ENCODE data around the gene GNB4.

The GNB4 gene

DNA sequence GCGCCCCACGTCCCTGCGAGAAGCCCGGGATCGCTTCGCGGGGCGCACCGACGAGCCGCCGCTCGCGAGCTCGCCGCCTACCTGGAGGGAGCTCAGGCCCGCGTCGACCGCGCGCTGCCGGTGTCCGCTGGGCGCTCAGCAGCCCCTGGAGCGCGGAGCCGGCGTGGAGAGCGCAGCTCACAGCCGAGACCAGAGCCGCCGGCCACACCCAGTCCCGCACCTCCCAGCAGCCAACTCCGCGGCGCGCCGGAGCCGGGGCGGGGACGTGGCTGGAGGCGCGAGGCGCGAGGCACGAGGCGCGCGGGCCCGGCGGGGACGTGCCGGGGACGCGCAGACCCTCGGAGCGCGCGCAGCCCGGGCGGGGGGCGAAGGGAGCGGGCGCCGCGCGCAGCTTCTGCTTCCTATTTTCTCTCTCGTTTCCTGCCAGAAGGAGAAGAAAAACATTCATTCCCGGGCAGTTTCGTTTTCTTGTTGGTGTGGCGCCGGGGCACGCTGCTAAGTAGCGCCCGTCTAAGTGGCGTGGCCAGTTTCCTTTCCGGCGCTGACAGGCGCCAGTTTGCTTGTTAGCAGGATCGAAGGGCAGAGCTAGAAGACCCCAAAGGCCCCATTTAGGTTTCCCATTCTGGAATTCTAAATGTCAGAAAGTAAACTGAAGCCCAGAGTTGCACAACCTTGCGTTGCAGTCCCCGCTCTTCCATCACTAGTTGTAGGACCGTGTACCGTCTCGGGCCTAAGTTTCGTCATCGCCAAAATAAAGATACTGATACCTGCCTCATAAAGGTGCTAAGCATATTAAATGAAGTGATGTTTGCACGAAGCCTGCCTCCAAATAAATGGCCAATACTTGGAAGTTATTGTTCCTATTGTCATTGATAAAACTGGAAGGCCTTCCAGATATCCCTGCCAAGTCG is at the start of gene GNB4:
GNB4 (minus strand) TSS at position 206 of the 911 bp plus-strand sequence. CDS start 25,270 bp downstream, outside the sequence.
- DNase-seq = no peak

DNA sequence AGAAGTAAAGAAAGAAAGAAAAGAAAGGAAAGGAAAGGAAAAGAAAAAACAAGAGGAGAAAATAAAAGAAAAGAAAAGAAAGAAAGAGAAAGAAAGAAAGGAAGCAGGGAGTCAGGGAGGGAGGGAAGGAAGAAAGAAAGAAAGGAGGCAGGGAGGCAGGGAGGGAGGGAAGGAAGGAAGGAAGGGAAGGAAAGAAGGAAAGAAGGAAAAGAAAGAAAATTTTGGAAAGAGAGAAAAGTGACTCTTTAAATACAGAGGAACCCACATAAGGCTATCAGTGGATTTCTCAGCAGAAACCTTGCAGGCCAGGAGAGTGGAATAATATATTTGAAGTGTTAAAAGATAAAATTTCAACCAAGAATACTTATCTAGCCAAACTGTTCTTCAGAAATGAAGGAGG is 44.2 kb upstream of the GNB4 start:
- no peak for DNase-seq

DNA sequence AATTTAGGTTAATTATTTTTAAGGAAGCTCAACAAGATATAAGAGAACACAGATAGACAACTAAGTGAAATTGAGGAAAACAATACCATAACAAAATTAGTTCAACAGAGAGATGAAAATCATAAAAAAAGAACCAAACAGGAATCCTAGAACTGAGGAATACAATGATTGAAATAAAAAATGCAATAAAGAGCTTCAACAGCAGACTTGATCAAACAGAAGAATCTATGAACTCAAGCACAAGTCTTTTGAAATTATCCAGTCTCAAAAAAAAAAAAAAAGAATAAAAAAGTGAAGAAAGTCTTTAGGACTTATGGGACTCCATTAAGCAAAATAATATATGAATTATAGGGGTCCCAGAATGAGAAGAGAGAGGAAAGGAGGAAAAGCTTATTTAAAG is 42.0 kb upstream of the GNB4 start:
- no peak for DNase-seq

DNA sequence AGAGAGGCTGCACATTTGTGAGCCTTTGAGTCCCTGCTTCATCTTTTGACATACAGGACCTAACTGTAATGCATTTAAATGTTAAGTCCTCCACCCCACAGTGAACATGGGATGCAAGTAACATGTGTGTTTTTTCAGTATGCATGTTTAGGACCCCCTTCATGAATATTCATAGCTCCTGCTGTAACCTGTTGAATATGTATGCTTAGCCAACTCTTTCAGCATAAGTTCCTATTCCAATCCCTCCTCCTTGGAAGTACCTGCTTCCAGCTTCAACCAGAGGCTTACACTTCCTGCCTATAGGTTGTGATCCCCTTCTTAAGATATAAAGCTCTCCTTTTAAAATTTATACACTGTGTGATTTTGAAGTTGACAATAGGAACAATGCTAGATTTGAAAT is 36.9 kb upstream of the GNB4 start:
- DNase-seq = no peak

DNA sequence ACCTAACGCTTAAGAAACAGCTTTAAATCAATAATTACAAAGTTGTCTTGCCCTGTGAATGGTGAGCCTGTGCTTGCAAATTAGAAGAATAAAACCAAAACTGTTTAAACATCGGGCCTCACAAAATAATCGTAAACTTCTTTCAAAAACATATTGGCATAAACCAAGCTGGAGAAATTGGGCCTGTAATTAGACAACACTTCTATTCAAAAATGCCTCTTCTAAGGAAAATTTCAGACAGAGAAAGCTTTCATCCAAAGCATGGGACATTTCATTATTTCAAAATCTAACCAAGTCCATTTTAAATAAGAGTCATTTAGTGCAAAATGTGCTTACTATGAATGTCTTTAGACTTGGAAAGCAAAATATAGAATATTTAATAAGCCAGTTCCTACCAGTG is 35.5 kb upstream of the GNB4 start:
- DNase-seq = no peak

DNA sequence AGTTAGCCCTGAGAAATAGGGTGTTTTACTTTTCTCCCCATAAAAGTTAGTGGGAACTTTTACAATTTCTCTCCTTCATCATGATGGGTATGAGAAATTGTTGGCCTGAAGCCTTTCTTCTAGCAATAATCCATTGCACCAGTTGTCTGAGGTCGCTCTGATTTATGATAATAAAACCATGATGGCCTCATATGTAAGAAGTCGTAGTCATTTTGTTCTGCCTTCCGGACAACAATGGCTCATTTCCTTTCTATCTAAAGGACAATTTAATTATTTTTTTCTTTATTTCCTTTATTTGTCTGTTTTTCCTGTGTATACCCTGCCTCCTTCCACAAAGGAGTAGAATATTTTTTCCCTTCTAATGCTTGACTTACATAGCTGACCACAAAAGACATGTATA is 31.6 kb upstream of the GNB4 start:
- no peak for DNase-seq

DNA sequence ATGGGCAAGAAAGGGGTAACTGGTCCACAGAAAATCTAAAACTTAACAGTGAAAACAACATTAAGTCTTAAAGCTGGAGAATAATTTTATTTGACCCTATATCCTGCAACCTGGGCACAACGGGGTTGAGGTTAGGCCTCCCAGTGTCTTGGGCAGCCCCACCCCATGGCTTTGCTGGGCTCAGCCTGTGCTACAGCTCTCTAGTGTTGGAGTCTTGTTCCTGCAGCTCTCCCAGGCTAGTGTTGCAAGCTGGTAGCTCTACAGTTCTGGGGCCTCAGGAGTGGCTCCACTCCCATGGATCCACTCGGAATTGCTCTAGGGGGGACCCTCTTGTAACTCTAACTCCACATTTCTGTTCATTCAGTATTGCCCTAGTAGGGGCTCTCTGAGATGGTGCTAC is 24.9 kb upstream of the GNB4 start:
- DNase-seq = no peak

DNA sequence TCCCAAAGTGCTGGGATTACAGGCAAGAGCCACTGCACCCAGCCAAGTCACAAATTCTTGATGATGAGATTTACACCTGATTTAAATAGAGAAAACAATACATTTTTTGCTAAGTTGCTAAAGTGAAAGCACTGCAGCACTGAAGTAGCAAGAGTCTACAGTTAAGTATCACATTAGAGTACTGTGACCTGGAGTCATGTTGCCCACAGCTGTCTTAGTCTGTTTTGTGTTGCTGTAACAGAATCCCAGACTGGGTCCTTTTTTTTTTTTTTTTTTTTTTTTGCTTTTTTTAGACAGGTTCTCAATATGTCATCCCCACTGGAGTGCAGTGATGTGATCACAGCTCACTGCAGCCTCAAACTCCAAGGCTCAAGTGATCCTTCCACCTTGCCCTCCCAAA is 23.2 kb upstream of the GNB4 start:
- no peak for DNase-seq

DNA sequence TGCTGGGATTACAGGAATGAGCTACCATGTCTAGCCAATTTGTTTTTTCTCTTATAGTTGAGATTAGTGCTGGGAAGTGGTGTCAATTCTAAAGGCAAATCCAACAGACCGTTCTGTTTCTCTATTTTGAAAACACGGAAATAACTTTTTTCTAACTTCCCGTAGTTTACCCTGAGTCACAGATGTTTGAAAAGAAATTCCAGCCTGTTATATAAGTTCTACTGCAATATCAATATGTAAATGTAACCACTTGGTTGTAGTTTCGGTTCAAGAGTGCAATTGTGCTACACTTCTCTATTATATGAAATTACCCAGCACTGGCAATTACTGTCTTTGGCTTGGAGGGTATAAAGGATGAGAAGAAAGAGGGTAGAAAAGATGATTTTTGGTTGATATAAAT is 22.3 kb upstream of the GNB4 start:
- DNase-seq = no peak

DNA sequence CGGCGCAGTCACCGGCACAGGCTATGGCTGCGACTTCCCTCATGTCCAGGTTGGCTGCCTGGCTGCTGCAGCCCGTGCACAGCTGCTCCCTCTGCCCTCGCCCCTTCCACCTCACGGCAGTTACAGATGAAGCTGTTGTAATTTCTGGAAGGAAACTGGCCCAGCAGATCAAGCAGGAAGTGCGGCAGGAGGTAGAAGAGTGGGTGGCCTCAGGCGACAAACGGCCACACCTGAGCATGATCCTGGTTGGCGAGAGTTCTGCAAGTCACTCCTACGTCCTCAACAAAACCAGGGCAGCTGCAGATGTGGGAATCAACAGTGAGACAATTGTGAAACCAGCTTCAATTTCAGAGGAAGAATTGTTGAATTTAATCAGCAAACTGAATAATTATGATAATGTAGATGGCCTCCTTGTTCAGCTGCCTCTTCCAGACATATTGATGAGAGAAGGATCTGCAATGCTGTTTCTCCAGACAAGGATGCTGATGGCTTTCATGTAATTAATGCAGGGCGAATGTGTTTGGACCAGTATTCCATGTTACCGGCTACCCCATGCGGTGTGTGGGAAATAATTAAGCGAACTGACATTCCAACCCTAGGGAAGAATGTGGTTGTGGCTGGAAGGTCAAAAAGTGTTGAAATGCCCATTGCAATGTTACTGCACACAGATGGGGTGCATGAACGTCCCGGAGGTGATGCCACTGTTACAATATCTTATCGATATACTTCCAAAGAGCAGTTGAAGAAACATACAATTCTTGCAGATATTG is 13.2 kb upstream of the GNB4 start:
- DNase-seq = no peak

DNA sequence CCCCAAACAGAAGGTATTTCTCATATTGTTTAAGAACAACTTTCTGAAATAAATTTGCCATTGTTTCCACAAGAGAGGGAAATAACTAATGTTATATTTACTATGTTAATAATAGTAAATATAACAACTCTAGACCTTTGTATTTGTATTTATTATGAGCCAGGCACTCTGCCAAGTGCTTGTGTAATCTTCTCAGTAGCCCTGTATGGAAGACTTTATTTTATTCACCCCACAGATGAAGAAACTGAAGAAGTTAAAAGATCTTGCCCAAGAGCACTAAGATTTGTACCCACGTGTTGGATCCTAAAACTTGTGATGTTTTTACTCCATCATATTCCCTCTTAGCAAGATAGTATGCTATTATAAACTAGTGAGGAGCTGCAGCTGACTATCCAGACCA is 12.0 kb upstream of the GNB4 start:
- no peak for DNase-seq

DNA sequence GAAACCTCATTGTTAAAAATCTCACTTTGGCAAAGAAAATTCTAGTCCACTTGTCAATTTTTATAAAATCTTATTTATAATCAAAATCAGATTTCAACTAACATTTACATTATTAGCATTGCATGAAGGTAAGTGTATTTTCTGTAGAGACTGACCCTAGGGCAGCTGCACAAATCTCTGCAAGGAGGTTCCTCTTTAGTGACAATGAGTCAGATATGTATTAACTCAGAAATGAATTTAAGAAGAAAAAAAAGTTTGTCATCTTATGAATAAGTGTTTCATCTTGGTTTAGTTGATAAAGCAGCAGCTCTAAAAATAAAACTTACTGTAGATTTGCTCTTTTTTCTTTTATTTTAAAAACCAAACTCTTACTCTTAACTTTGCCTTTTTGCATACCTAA is 9.0 kb upstream of the GNB4 start:
- DNase-seq = no peak

DNA sequence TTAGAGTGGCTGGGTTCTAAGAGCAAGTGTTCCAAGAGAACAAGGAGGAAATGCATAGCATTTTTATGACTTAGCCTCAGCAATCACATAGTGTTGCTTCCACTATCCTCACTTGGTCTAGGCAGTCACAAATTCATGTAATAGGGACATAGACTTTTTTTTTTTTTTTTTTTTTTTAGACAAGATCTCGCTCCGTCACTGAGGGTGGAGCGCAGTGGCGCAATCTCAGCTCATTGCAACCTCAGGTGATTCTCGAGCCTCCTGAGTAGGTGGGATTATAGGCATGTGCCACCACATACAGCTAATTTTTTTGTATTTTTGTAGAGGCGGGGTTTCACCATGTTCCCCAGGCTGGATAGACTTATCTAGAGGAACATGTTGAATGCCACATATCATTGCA is 4.7 kb upstream of the GNB4 start:
- DNase-seq = no peak

DNA sequence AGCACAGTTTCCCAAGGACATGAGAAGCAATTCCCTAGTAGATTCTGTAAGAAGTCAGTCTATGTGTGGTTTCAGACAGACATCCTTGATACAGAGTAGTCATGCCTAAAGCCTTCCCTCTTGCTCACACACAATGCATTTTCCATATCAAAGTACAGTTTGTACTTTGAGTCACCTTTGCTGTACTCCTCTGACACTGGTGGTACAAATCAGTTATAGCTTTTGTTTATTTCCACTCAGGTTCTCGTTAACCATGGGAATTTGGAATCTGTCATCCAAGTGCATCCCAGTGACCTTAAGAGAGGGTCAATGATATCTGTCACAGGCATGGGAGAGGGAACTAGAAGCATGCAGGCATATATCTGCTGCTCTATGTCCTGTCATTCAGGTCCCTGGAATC is 3.6 kb upstream of the GNB4 start:
- DNase-seq = no peak

DNA sequence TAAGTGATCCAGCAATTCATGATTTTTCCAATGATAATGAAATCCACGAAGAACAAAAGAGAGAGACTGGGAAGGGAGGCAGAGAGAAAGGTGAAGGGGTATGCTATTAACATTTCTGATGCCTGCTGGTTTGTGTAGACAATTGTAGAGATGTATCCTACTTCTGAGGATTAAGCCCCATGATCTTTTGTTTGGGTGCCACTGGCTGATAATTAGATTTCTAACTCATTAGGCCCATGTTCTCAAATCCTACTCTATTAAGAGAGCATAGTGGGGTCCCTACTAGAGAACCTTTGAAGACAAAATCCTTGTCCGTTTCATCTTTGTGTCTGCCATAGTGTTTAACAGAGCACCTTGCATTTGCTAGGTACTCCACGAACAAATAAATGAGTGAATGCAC is 2.7 kb upstream of the GNB4 start:
- DNase-seq = no peak

DNA sequence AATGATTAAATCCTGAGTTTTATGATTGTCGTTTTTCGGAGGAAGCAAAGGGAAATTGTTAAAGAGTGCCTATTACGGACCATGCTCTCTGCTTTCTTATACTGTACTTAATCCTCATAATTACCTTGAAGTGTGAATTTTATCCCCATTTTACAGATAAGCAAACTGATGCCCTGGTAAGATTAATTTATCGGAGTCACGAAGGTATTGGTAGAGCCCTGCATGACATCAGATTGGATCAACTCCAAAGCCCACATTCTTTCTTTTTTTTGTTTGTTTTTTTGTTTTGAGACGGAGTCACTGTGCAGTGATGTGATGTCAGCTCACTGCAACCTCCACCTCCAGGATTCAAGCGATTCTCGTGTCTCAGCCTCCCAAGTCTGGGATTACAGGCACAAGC is 1.6 kb upstream of the GNB4 start:
- DNase-seq = no peak

DNA sequence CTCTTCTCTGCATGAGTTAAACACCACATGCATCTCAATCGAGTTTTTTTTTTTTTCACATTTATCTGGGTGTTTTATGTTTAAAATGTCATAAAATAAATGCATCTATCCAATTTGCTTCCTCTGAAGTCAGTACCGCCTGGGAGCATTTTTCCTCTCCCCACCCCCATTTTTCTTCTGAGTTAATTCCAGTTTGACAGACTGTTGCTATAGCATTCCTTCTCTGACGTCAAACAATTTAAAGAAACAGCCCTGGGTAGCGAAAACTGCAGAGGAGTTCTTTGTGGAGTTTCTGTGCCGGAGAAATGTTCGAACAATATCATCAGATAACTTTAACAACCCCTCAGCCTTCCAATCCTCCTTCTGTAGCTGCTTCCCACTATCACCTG is 900 bp upstream of the GNB4 start:
- no peak for DNase-seq

DNA sequence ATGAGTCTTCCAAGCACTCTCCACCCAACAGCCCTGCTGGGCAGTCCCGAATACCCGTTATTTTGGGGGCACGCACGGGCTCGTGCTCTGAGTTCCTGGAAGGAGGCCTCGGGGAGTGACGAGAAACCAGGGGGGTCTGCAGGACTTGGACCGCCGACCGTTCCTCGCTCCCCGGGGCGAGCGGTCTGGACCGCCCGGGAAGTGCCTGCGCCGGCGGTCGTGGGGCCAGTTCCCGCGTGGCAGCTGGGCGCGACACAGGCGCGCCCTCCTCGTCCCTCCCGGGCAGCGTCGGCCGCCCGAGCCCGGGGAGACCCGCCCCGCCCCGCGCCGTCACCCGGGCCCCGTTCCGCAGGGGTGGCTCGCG is 387 bp downstream of the GNB4 start:
- no peak for DNase-seq

DNA sequence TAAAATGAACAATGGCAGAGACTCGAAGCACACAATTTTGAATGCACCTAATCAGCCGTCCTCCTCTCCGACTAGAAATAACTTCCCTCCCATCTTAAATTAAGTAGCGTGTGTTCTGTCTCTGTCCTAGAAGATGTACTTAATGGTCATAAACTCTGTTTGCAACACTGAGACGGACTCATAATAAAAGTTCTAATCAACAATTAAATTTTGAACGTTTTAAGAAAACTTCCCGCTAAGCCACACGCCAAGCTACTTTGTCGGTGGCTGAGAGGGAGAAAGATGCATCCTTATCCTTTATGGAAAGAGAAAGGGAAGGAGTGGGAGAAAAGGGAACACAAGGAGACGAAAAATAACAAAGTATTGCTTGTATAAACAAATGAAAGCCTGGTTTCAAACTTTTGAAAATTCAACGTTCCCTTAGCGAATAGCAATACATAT is 989 bp downstream of the GNB4 start:
- DNase-seq = no peak

DNA sequence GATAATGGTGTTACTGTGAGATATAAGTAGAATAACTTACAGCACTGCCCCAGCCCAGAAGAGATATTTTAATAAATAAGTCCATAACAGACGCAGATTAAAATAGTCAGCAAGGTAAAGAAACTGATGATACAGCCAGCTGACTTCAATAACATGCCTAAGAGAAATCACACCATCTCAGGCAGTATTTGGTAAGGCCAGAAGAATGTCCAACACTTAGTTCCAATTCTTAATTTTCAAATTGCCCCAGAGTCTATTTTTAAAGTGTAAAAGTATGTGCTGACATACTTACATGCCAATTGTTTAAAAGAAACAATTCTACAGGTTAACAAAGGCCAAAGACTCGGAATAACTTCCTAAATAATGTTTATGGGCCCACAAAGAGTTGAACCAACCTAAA is 1.6 kb downstream of the GNB4 start:
- no peak for DNase-seq

DNA sequence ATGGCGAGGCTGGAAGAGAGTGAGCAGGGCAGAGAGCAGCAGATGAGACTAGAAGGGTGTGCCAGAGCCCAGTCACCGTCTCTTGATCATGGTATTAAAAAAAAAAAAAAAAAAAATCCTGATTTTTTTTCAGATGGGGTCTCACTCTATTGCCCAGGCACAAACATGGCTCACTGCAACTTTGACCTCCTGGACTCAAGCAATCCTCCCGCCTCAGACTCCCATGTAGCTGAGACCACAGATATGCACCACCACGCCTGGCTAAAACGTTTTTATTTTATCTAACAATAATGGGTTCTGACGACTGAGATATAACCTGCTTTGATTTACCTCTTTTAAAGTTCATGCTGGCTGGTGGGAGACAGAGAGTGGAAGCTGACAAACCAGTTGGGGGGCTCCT is 4.0 kb downstream of the GNB4 start:
- DNase-seq = no peak

DNA sequence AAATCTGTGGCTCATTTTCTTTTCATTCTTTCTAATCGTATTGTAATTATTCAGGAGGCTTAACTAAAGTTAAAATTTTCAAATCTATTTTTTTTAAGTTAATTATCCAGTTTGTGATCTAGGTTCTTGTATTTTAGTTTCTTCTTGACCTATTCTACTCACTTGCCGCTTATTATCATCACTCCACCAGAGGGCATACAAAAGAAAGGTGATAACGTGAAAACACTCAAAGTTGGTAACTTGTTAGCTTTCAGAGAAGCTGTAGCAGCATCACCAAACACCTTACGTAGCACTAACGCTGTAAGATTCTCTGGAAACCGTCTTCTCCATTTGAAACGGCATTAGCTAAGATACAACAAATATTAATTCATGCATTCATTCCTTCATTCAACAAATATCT is 4.8 kb downstream of the GNB4 start:
- DNase-seq = no peak

DNA sequence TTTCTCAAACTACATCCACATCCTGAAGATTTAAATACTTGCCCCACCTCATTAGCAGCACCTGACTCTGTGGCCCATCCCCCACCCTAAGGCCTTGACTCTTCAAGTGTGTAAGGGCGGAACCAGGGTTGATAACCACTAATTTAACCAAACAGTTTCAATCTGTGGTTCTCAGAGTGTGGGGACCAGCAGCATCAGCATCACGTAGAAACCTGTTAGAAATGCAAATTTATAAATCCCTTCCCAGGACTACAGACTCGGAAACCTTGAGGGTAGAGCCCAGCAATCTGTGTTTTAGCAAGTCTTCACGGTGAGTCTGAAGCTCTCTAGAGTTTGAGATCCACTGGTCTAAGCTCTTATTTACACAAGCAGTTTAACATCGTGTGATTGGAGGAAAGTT is 12.4 kb downstream of the GNB4 start:
- DNase-seq = no peak

DNA sequence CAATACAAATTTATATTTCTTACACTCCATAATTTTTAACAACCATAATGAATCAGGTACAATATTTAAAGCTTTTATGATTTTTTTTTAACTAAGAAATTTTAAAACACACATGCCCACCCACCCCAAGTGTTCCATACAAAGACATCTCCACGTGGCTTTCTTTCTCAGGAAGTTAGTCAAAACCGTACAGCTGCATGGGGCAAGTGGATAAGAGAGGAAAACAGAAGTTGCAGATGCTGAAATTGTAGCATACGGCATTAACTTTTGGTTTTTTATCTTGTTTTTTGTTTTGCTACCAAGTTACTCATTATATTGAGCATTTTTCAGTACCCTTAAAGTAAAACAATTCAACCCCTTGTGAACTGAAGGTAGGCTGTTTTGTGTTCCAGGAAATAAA is 14.8 kb downstream of the GNB4 start:
- no peak for DNase-seq

DNA sequence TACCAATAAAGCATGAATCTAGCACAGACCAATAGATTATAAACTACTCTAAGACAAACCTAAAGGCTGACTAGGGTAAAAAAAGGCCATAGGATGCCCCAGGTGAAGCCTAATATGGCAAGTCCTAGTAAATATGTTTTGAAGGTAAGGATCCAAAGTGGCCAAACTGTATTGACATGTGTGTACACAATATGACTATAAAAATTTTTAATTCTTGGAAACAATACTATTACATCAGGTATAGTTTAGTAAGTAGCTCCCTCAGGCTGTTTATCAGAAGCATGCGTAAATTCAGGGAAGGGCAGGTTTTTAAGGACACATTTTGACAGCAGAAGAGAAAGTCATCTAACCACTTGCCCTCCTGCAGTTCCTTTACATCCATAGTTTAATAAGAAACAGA is 18.8 kb downstream of the GNB4 start:
- DNase-seq = no peak
